GM23338 (cell line): ENCODE data around the gene OLFML2B. TPM values are rescaled to one million over a fixed set of nuclear protein-coding genes. Genes with fewer than 3 reads are reported as not detected.

Source experiments
- ATAC-seq: fragments of 200-7000 bp; cut with Tn5 transposase; 3 replicates; pipeline ENCODE4 v1.9.1; 2020
- DNase-seq: peaks from one replicate; pipeline ENCODE4 v3.0.0-alpha.2; 2015; ENCODE audit warnings: low spot score
- H2AFZ ChIP-seq: fragments of 200-600 bp; sonication (generic); 2 replicates; pipeline ENCODE4 v1.8.0; 2016; ENCODE audit warnings: antibody characterized with exemption, mild to moderate bottlenecking, moderate library complexity
- H3F3A ChIP-seq: fragments of 200-600 bp; sonication (generic); replicated peaks from 2 replicates; pipeline ENCODE4 v1.8.0; 2017; ENCODE audit warnings: antibody characterized with exemption, mixed run types, low read depth
- H3K27ac ChIP-seq: fragments of 200-600 bp; sonication (generic); 2 replicates; pipeline ENCODE4 v1.6.1; 2016; ENCODE audit warnings: low read depth
- H3K27me3 ChIP-seq: fragments of 200-600 bp; sonication (generic); 2 replicates; pipeline ENCODE4 v1.8.0; 2016; ENCODE audit warnings: mild to moderate bottlenecking, mixed run types, moderate library complexity; ENCODE audit not compliant: insufficient read depth
- H3K36me3 ChIP-seq: fragments of 200-600 bp; sonication (generic); 2 replicates; pipeline ENCODE4 v1.8.0; 2016; ENCODE audit warnings: mild to moderate bottlenecking; ENCODE audit not compliant: insufficient read depth
- H3K4me1 ChIP-seq: fragments of 200-600 bp; sonication (generic); 2 replicates; pipeline ENCODE4 v1.8.0; 2016; ENCODE audit warnings: mild to moderate bottlenecking, moderate library complexity; ENCODE audit not compliant: insufficient read depth
- H3K4me2 ChIP-seq: fragments of 200-600 bp; sonication (generic); 2 replicates; pipeline ENCODE4 v1.7.1; 2017; ENCODE audit warnings: mixed run types
- H3K4me3 ChIP-seq: fragments of 200-600 bp; sonication (generic); 2 replicates; pipeline ENCODE4 v1.6.1; 2016; ENCODE audit warnings: mixed run types
- H3K79me2 ChIP-seq: fragments of 200-600 bp; sonication (generic); replicated peaks from 2 replicates; pipeline ENCODE4 v1.8.0; 2017; ENCODE audit warnings: mild to moderate bottlenecking; ENCODE audit not compliant: insufficient read depth
- H3K9me2 ChIP-seq: fragments of 200-600 bp; sonication (generic); 2 replicates; pipeline ENCODE4 v1.8.0; 2017; ENCODE audit not compliant: insufficient read depth
- H4K20me1 ChIP-seq: fragments of 200-600 bp; sonication (generic); replicated peaks from 2 replicates; pipeline ENCODE4 v1.8.0; 2017; ENCODE audit warnings: mild to moderate bottlenecking; ENCODE audit not compliant: insufficient read depth
- H3K27ac Mint-ChIP-seq: 2 replicates; pipeline ENCODE4 v1.8.0; 2020; ENCODE audit warnings: inconsistent platforms, mild to moderate bottlenecking, moderate library complexity, mixed read lengths
- H3K27me3 Mint-ChIP-seq: 3 replicates; pipeline ENCODE4 v1.8.0; 2022; ENCODE audit warnings: low read depth, mild to moderate bottlenecking, moderate library complexity, mixed read lengths, inconsistent platforms; ENCODE audit not compliant: insufficient read depth, poor library complexity
- H3K36me3 Mint-ChIP-seq: 3 replicates; pipeline ENCODE4 v1.8.0; 2021; ENCODE audit warnings: low read depth, mild to moderate bottlenecking, inconsistent platforms, moderate library complexity, mixed read lengths
- H3K4me1 Mint-ChIP-seq: 3 replicates; pipeline ENCODE4 v1.8.0; 2020; ENCODE audit warnings: mild to moderate bottlenecking, inconsistent platforms, mixed read lengths
- H3K4me3 Mint-ChIP-seq: 3 replicates; pipeline ENCODE4 v1.8.0; 2021; ENCODE audit warnings: moderate library complexity, mild to moderate bottlenecking, inconsistent platforms, mixed read lengths
- H3K9me3 Mint-ChIP-seq: 3 replicates; pipeline ENCODE4 v1.8.0; 2020; ENCODE audit warnings: moderate library complexity, mild to moderate bottlenecking, inconsistent platforms, mixed read lengths
- CREB1 ChIP-seq: fragments of 250-450 bp; sonication (Bioruptor Pico); IDR thresholded peaks from 2 replicates; pipeline ENCODE4 v1.5.0; 2020; ENCODE audit warnings: low read depth, mild to moderate bottlenecking, moderate library complexity
- CTCF ChIP-seq, 2 experiments: fragments of 200-600 bp in 1 of 2; sonication (generic) in 1 of 2; conservative IDR thresholded peaks; 2 replicates each; pipeline versions ENCODE4 v1.5.1 to v1.6.1; 2016 to 2017; ENCODE audit warnings: antibody characterized with exemption in 2 of 2, low read depth in 2 of 2, mild to moderate bottlenecking in 2 of 2, moderate library complexity in 1 of 2
- ETS1 ChIP-seq: IDR thresholded peaks from 2 replicates; pipeline ENCODE4 v1.6.1; 2016; ENCODE audit warnings: antibody characterized with exemption
- EZH2phosphoT487 ChIP-seq: fragments of 200-600 bp; sonication (generic); IDR thresholded peaks from one replicate; pipeline ENCODE4 v1.8.1; 2018; ENCODE audit warnings: antibody characterized with exemption; ENCODE audit not compliant: unreplicated experiment
- JUNB ChIP-seq: IDR thresholded peaks from one replicate; pipeline ENCODE4 v1.6.1; 2016; ENCODE audit warnings: antibody characterized with exemption; ENCODE audit not compliant: unreplicated experiment
- POLR2AphosphoS5 ChIP-seq: IDR thresholded peaks from 2 replicates; pipeline ENCODE4 v1.6.1; 2016; ENCODE audit warnings: antibody characterized with exemption, low read depth
- STAT1 ChIP-seq: IDR thresholded peaks from one replicate; pipeline ENCODE4 v1.6.1; 2016; ENCODE audit warnings: antibody characterized with exemption; ENCODE audit not compliant: unreplicated experiment
- ZNF114 ChIP-seq: fragments of 250-450 bp; sonication (Bioruptor Pico); IDR thresholded peaks from 2 replicates; pipeline ENCODE4 v1.5.0; 2020; ENCODE audit warnings: mild to moderate bottlenecking, moderate library complexity
- ZNF331 ChIP-seq: fragments of 250-450 bp; sonication (Bioruptor Pico); IDR thresholded peaks from 2 replicates; pipeline ENCODE4 v1.5.0; 2020; ENCODE audit warnings: low read depth, mild to moderate bottlenecking, moderate library complexity
- ZNF462 ChIP-seq: fragments of 250-450 bp; sonication (Bioruptor Pico); IDR thresholded peaks from 2 replicates; pipeline ENCODE4 v1.5.0; 2020; ENCODE audit warnings: mild to moderate bottlenecking, moderate library complexity
- polyA plus RNA-seq: library from polyadenylated mRNA; unstranded; fragments of >200 nt; fragmentation: Nextera tagmentation; extraction: Ambion mirVana; gene quantifications from 2 replicates; pipeline ENCODE4 v1.2.1, GENCODE V29; 2016
- total RNA-seq: library from RNA; depleted of rRNA; stranded (reverse); fragments of >200 nt; shearing (Covaris generic); gene quantifications from 2 replicates; pipeline ENCODE4 v1.2.3, GENCODE V29; 2014

OLFML2B gene
- total and polyA plus RNA-seq, 2 experiments from 2014 or later = 2.9 to 4.3 TPM

- Histone ChIP-seq H3K9me2 (no peaks in the 10 kb centered on the region), H2AFZ (no peak overlapping the region), H3K4me2 (no peak overlapping the region), H3F3A (no peaks in the 10 kb centered on the region), H3K79me2 (no peaks in the 10 kb centered on the region), H3K27ac (no peak overlapping the region), H3K36me3 (no peaks in the 10 kb centered on the region), H4K20me1 (no peaks in the 10 kb centered on the region), H3K27me3 (no peaks in the 10 kb centered on the region), H3K4me3 (no peak overlapping the region), H3K4me1 (0 out of 2 replicates have a peak, but pooled peaks cover 4% of the 10 kb centered on the region)
- no peak for ATAC-seq
- TF ChIP-seq ZNF462 (CRISPR knock-in tag) (no peak), CREB1 (CRISPR knock-in tag) (no peak), ZNF331 (CRISPR knock-in tag) (no peak), ETS1 (no peak), POLR2AphosphoS5 (no peak), CTCF (conservative IDR thresholded peaks at IDR 0.05; ENCODE audit: low read depth in 2 of 2) (no peak), JUNB (no peak), STAT1 (no peak), EZH2phosphoT487 (no peak), ZNF114 (CRISPR knock-in tag) (no peak)
- H3K36me3 Mint-ChIP-seq = peaks cover 2% of the 10 kb centered on the region; the same call in 1 of the 3 replicates
- H3K27ac Mint-ChIP-seq = no peak overlapping the region
- DNase-seq = no peak
- H3K4me1 Mint-ChIP-seq = peaks cover 6% of the 10 kb centered on the region; the same call in 2 of the 3 replicates
- H3K27me3 Mint-ChIP-seq = no peaks in the 10 kb centered on the region
- no peak overlapping the region for H3K4me3 Mint-ChIP-seq
- H3K9me3 Mint-ChIP-seq = no peaks in the 10 kb centered on the region
Observed at GRCh38 chr1:162000053-162000420, 23.6 kb downstream of the OLFML2B start.
